ENCODE measurements around the gene RAD51. TPM values are rescaled to one million over a fixed set of nuclear protein-coding genes. Genes with fewer than 3 reads are reported as not detected.

Gene RAD51
- total RNA-seq, 1 experiment from 2014 or later = 20.9 TPM

GRCh38 chr15:40694688-40695468, at the start of gene RAD51 (continued):
- peak; percentile 69 for TF ChIP-seq ZBTB33 (IDR thresholded peaks at IDR 0.05; ENCODE audit: extremely low read depth, insufficient replicate concordance, low read length)
- peak; percentile 93 for TF ChIP-seq SIN3A (IDR thresholded peaks at IDR 0.05; ENCODE audit: low read depth)
- peak; percentile 10; the same call in 1 of the 2 replicates for TF ChIP-seq CBX3 (IDR thresholded peaks at IDR 0.05; ENCODE audit: low read depth)
- TF ChIP-seq EZH2 (IDR thresholded peaks at IDR 0.05) = no peak
- TF ChIP-seq FOSL1 (IDR thresholded peaks at IDR 0.05; ENCODE audit: low read depth) = no peak
- TF ChIP-seq POLR2A (IDR thresholded peaks at IDR 0.05; ENCODE audit: borderline replicate concordance, extremely low read depth, insufficient read depth, insufficient read length) = peak; percentile 65

GRCh38 chr15:40647523-40647922, 47.5 kb upstream of the RAD51 start:
- no peaks in the 10 kb centered on the region for H3K4me1 ChIP-seq (ENCODE audit: control insufficient read depth in 1 of 2, insufficient read depth in 2 of 2, low read length in 2 of 2)
- H3K4me2 ChIP-seq (ENCODE audit: low read length) = no peak overlapping the region
- ChIA-PET CTCF (no interaction called here), RAD21 (ENCODE audit: low non-redundant PET in 1 of 2, low total read pairs in 2 of 2, uncharacterized antibody in 2 of 2, unreplicated experiment in 2 of 2) (no interaction called here), POLR2A (no interaction called here)
- DNase-seq (ENCODE audit: low read depth, low spot score) (no peak), ATAC-seq (no peak)
- no peak overlapping the region for H3K27ac ChIP-seq (ENCODE audit: low read depth, low read length)
- no peaks in the 10 kb centered on the region for H3K79me2 ChIP-seq (ENCODE audit: insufficient read depth, low read length)
- TF ChIP-seq POLR2AphosphoS5 (IDR thresholded peaks at IDR 0.05; ENCODE audit: low read depth, low read length) (no peak), RAD21 (IDR thresholded peaks at IDR 0.05; ENCODE audit: low read depth) (no peak), ZBTB33 (IDR thresholded peaks at IDR 0.05; ENCODE audit: extremely low read depth, insufficient replicate concordance, low read length) (no peak), REST (IDR thresholded peaks at IDR 0.05; ENCODE audit: low read depth) (no peak), POLR2A (IDR thresholded peaks at IDR 0.05; ENCODE audit: borderline replicate concordance, extremely low read depth, insufficient read depth, insufficient read length) (no peak), ELF1 (IDR thresholded peaks at IDR 0.05; ENCODE audit: borderline replicate concordance, low read depth) (no peak), CEBPB (IDR thresholded peaks at IDR 0.05; ENCODE audit: low read depth) (no peak), CBX3 (IDR thresholded peaks at IDR 0.05; ENCODE audit: low read depth) (no peak), FOSL1 (IDR thresholded peaks at IDR 0.05; ENCODE audit: low read depth) (no peak), YY1 (IDR thresholded peaks at IDR 0.05; ENCODE audit: extremely low read depth, insufficient replicate concordance, low read depth, low read length) (no peak), TCF7L2 (IDR thresholded peaks at IDR 0.05; ENCODE audit: borderline replicate concordance, extremely low read depth, insufficient read depth, insufficient read length) (no peak), ZFX (IDR thresholded peaks at IDR 0.05) (no peak), SP1 (IDR thresholded peaks at IDR 0.05; ENCODE audit: low read depth) (no peak), MAX (IDR thresholded peaks at IDR 0.05) (no peak), JUND (IDR thresholded peaks at IDR 0.05) (no peak), EZH2 (IDR thresholded peaks at IDR 0.05) (no peak)
- H3K9me3 ChIP-seq (ENCODE audit: control insufficient read depth in 1 of 2, insufficient read depth in 1 of 2, low read depth in 1 of 2, low read length in 2 of 2) = no peaks in the 10 kb centered on the region
- no TSS peak for BruUV-seq (replicated peaks)
- peaks cover 4 to 16% of the 10 kb centered on the region in 2 experiments; a peak in 2 of 4 replicates for H3K36me3 ChIP-seq (ENCODE audit: control insufficient read depth in 1 of 2, insufficient read depth in 2 of 2, low read length in 2 of 2)
- no peak overlapping the region for H3K4me3 ChIP-seq (replicated peaks in 1 of 2; ENCODE audit: low read depth in 1 of 2, low read length in 2 of 2)
- H4K20me1 ChIP-seq (ENCODE audit: insufficient read depth) = no peaks in the 10 kb centered on the region
- H2AFZ ChIP-seq (ENCODE audit: low read depth, low read length, poor library complexity, severe bottlenecking) = no peak overlapping the region
- H3K27me3 ChIP-seq (ENCODE audit: insufficient read depth, low read length) = no peaks in the 10 kb centered on the region
- no peaks in the 10 kb centered on the region for H3K9me2 ChIP-seq (ENCODE audit: insufficient read depth)
- H3K9ac ChIP-seq (ENCODE audit: low read length) = no peak overlapping the region
- intact Hi-C loops (cut with micrococcal nuclease) = no loop called here

All from HCT116 (cell line).